ENCODE measurements around the gene FKBP6. TPM values are rescaled to one million over a fixed set of nuclear protein-coding genes. Genes with fewer than 3 reads are reported as not detected.

The FKBP6 gene
- total and polyA plus RNA-seq, 9 of the 15 experiments (the other 6 are each of a cell fraction or from before 2014, with no cell fraction given) = not detected

- no peak for TF ChIP-seq CHD7 (IDR thresholded peaks at IDR 0.05; ENCODE audit: low read depth, low read length)
- no peak for TF ChIP-seq RNF219 (CRISPR knock-in tag; IDR thresholded peaks at IDR 0.05)
- no peak for TF ChIP-seq ZNF212 (CRISPR knock-in tag; IDR thresholded peaks at IDR 0.05)
- TF ChIP-seq PHF21A (IDR thresholded peaks at IDR 0.05; ENCODE audit: borderline replicate concordance, low read depth) = no peak
- TF ChIP-seq ARID1B (IDR thresholded peaks at IDR 0.05) = no peak
- TF ChIP-seq PURB (CRISPR knock-in tag; IDR thresholded peaks at IDR 0.05; ENCODE audit: low read depth) = no peak
- TF ChIP-seq ZBTB9 (CRISPR knock-in tag; IDR thresholded peaks at IDR 0.05) = no peak
- TF ChIP-seq RCOR1 (IDR thresholded peaks at IDR 0.05; ENCODE audit: borderline replicate concordance in 1 of 2, low read depth in 2 of 2, low read length in 2 of 2) = peak in 1 of 2 experiments; percentile 79; a peak in 2 of 4 replicates
- TF ChIP-seq RUNX1 (IDR thresholded peaks at IDR 0.05; ENCODE audit: low read depth) = no peak
- TF ChIP-seq NR3C1 (CRISPR knock-in tag; IDR thresholded peaks at IDR 0.05) = 0 out of 2 replicates have a peak, but pooled peaks have one; percentile 35
- TF ChIP-seq E2F4 (CRISPR knock-in tag; IDR thresholded peaks at IDR 0.05; ENCODE audit: low read depth) = no peak
Measured at GRCh38 chr7:73308665-73309214, 19.2 kb upstream of the FKBP6 start, which contains the start of gene NSUN5 (continued).
